Natural killer cell (primary cell): ENCODE measurements around the gene PRDM4. TPM values are rescaled to one million over a fixed set of nuclear protein-coding genes. Genes with fewer than 3 reads are reported as not detected.

ENCODE experiments used
- ATAC-seq, 3 donors: fragments of 150-1000 bp in 2 of 3; fragments of 200-7000 bp in 1 of 3; cut with Tn5 transposase; 1 replicate in 1 of 3; 2 replicates in 2 of 3; pipeline ENCODE4 v1.10.0; 2021; ENCODE audit warnings: mild to moderate bottlenecking in 2 of 3, moderate library complexity in 2 of 3
- DNase-seq, 2 donors: peaks; one replicate each; pipeline versions ENCODE4 v3.0.0 to v3.0.0-alpha.2; 2013 to 2021; ENCODE audit warnings: mixed read lengths in 1 of 2
- H3K27ac ChIP-seq: one replicate; pipeline ENCODE4 v1.5.1; 2013; ENCODE audit warnings: mild to moderate bottlenecking, low read length
- H3K27me3 ChIP-seq: one replicate; pipeline ENCODE4 v1.6.1; 2013; ENCODE audit warnings: low read length; ENCODE audit not compliant: control insufficient read depth, insufficient read depth
- H3K36me3 ChIP-seq: one replicate; pipeline ENCODE4 v1.6.1; 2013; ENCODE audit warnings: low read length; ENCODE audit not compliant: control insufficient read depth, insufficient read depth
- H3K4me1 ChIP-seq: one replicate; pipeline ENCODE4 v1.6.1; 2013; ENCODE audit warnings: low read length; ENCODE audit not compliant: control insufficient read depth, insufficient read depth
- H3K4me3 ChIP-seq: one replicate; pipeline ENCODE4 v1.5.1; 2013; ENCODE audit warnings: low read length
- H3K9me3 ChIP-seq: one replicate; pipeline ENCODE4 v1.6.1; 2013; ENCODE audit warnings: low read length; ENCODE audit not compliant: control insufficient read depth, insufficient read depth
- H3K27ac Mint-ChIP-seq, 2 donors: one replicate each; pipeline ENCODE4 v1.8.0; 2022; ENCODE audit warnings: mild to moderate bottlenecking in 2 of 2, mixed read lengths in 2 of 2, moderate library complexity in 1 of 2
- H3K27me3 Mint-ChIP-seq, 2 donors: one replicate each; pipeline ENCODE4 v1.8.0; 2022; ENCODE audit warnings: low read depth in 2 of 2, mixed read lengths in 2 of 2
- H3K36me3 Mint-ChIP-seq: one replicate; pipeline ENCODE4 v1.8.0; 2022; ENCODE audit warnings: mixed read lengths
- H3K4me1 Mint-ChIP-seq, 2 donors: one replicate each; pipeline ENCODE4 v1.8.0; 2022; ENCODE audit warnings: mixed read lengths in 2 of 2
- H3K4me3 Mint-ChIP-seq: one replicate; pipeline ENCODE4 v1.8.0; 2022; ENCODE audit warnings: mild to moderate bottlenecking, moderate library complexity, mixed read lengths
- H3K9me3 Mint-ChIP-seq, 2 donors: one replicate each; pipeline ENCODE4 v1.8.0; 2022; ENCODE audit warnings: mixed read lengths in 2 of 2
- CTCF ChIP-seq: fragments of 200-600 bp; IDR thresholded peaks from one replicate; pipeline ENCODE4 v1.8.0; 2022; ENCODE audit warnings: antibody characterized with exemption
- WGBS: methylation state at CpG from one replicate; pipeline ENCODE4 v1.1.7; 2013; ENCODE audit warnings: missing lambda C conversion rate; ENCODE audit not compliant: insufficient coverage; 5-methylcytosine and 5-hydroxymethylcytosine counted together
- intact Hi-C: fragments of 100-400 bp; cut with micrococcal nuclease; formaldehyde crosslinking; loops from one replicate; pipeline ENCODE4 v1.14.2; 2022
- total RNA-seq, 4 donors: library from RNA; stranded (reverse); fragments of 120-200 nt in 1 of 4; gene quantifications; one replicate each; pipeline versions ENCODE4 v1.2.3 to v1.2.4, GENCODE V29; 2013 to 2022

The PRDM4 gene
- total RNA-seq, 3 donors from 2014 or later (not counting 1 experiment from before 2014, with no cell fraction given) = 37.0 to 49.5 (median 40.5) TPM

- no peak for ATAC-seq
These were observed 22.8 kb upstream of the PRDM4 start for GRCh38 chr12:107783406-107784376.

GRCh38 chr12:107782067-107782466, 21.1 kb upstream of the PRDM4 start:
- no peak for DNase-seq
- no peak overlapping the region for H3K4me3 Mint-ChIP-seq
- no peaks in the 10 kb centered on the region for H3K36me3 Mint-ChIP-seq
- H3K27me3 Mint-ChIP-seq = peaks cover 24 to 45% of the 10 kb centered on the region in 2 donors
- no peaks in the 10 kb centered on the region for H3K4me1 ChIP-seq
- H3K27me3 ChIP-seq = peaks cover 3% of the 10 kb centered on the region
- no peaks in the 10 kb centered on the region for H3K36me3 ChIP-seq
- no peaks in the 10 kb centered on the region for H3K9me3 ChIP-seq
- no peak for TF ChIP-seq CTCF
- intact Hi-C loops = no loop called here
- 68% methylated on average over 2 of the region's 2 CpGs for WGBS
- no peaks in the 10 kb centered on the region for H3K9me3 Mint-ChIP-seq
- no peak overlapping the region for H3K27ac ChIP-seq
- no peak for ATAC-seq
- no peak overlapping the region for H3K27ac Mint-ChIP-seq
- no peaks in the 10 kb centered on the region for H3K4me1 Mint-ChIP-seq
- no peak overlapping the region for H3K4me3 ChIP-seq

More at GRCh38 chr12:107783406-107784376, 22.8 kb upstream of the PRDM4 start:
- H3K36me3 Mint-ChIP-seq = no peaks in the 10 kb centered on the region
- Histone ChIP-seq H3K27ac (no peak overlapping the region), H3K4me3 (no peak overlapping the region), H3K36me3 (no peaks in the 10 kb centered on the region), H3K4me1 (no peaks in the 10 kb centered on the region), H3K9me3 (no peaks in the 10 kb centered on the region), H3K27me3 (no peaks in the 10 kb centered on the region)
- no peak for TF ChIP-seq CTCF
- H3K27me3 Mint-ChIP-seq = peaks cover 20 to 33% of the 10 kb centered on the region in 2 donors
- intact Hi-C loops = no loop called here
- H3K27ac Mint-ChIP-seq = no peak overlapping the region
- DNase-seq = no peak
- 59% methylated on average over 5 of the region's 6 CpGs for WGBS
- H3K4me1 Mint-ChIP-seq = no peaks in the 10 kb centered on the region
- no peaks in the 10 kb centered on the region for H3K9me3 Mint-ChIP-seq
- no peak overlapping the region for H3K4me3 Mint-ChIP-seq

DNA sequence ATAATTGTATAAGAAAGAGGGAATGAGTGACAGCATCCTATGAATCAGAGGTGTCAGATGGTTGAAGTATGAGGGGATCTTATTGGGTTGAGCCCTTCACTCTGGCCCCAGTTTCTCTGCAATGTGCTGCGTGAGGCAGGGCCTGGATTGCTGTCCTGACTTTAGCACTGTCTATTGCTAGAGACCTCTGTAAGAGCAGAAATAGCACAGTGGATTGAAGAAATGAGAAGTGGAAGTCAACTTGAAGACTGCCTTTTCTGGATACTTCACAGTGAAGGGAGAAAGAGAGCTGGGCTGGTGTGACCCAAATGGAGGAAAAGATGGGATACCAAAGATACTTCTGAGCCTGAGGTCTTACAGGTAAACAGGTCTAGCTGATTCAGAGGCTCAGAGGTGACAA, 19.4 kb upstream of the PRDM4 start:
- WGBS = 0% methylated on average over 1 of the region's 1 CpG
- Histone ChIP-seq H3K9me3 (no peaks in the 10 kb centered on the region), H3K27ac (no peak overlapping the region), H3K36me3 (no peaks in the 10 kb centered on the region), H3K27me3 (peaks cover 7% of the 10 kb centered on the region), H3K4me1 (no peaks in the 10 kb centered on the region), H3K4me3 (no peak overlapping the region)
- no peak for TF ChIP-seq CTCF
- H3K9me3 Mint-ChIP-seq = no peaks in the 10 kb centered on the region
- peaks cover 35 to 60% of the 10 kb centered on the region in 2 donors for H3K27me3 Mint-ChIP-seq
- H3K4me3 Mint-ChIP-seq = no peak overlapping the region
- intact Hi-C loops = no loop called here
- ATAC-seq (no peak), DNase-seq (no peak)
- H3K36me3 Mint-ChIP-seq = no peaks in the 10 kb centered on the region
- no peak overlapping the region for H3K27ac Mint-ChIP-seq
- H3K4me1 Mint-ChIP-seq = no peaks in the 10 kb centered on the region
